Glutamatergic neuron (in vitro differentiated cells): ENCODE results near the gene COMMD4. TPM values are rescaled to one million over a fixed set of nuclear protein-coding genes. Genes with fewer than 3 reads are reported as not detected.

Experiments used
- DNase-seq: peaks from one replicate; pipeline ENCODE4 v3.0.0; 2022
- H3K27ac Mint-ChIP-seq: one replicate; pipeline ENCODE4 v1.8.0; 2020; ENCODE audit warnings: mild to moderate bottlenecking, mixed read lengths, inconsistent platforms; ENCODE audit not compliant: unreplicated experiment
- H3K27me3 Mint-ChIP-seq: one replicate; pipeline ENCODE4 v1.8.0; 2020; ENCODE audit warnings: mild to moderate bottlenecking, moderate library complexity, mixed read lengths, inconsistent platforms; ENCODE audit not compliant: unreplicated experiment
- H3K36me3 Mint-ChIP-seq: one replicate; pipeline ENCODE4 v1.8.0; 2020; ENCODE audit warnings: mild to moderate bottlenecking, mixed read lengths, inconsistent platforms; ENCODE audit not compliant: unreplicated experiment
- H3K4me1 Mint-ChIP-seq: one replicate; pipeline ENCODE4 v1.8.0; 2020; ENCODE audit warnings: mild to moderate bottlenecking, low read depth, mixed read lengths, inconsistent platforms; ENCODE audit not compliant: unreplicated experiment
- H3K4me3 Mint-ChIP-seq: one replicate; pipeline ENCODE4 v1.8.0; 2020; ENCODE audit warnings: mild to moderate bottlenecking, mixed read lengths, inconsistent platforms; ENCODE audit not compliant: unreplicated experiment
- H3K9me3 Mint-ChIP-seq: one replicate; pipeline ENCODE4 v1.8.0; 2020; ENCODE audit warnings: mild to moderate bottlenecking, moderate library complexity, mixed read lengths, inconsistent platforms; ENCODE audit not compliant: unreplicated experiment
- total RNA-seq: library from RNA; stranded (reverse); fragmentation: NEBNext Ultra II Directional; extraction: Animal tissue kit (Norgen Biotek cat#: 25700); gene quantifications from one replicate; pipeline ENCODE4 v1.2.1, GENCODE V29; 2021; ENCODE audit not compliant: unreplicated experiment
- TF ChIP-seq, protein P1 (sequence below): fragments of 200-600 bp; sonication (generic); IDR thresholded peaks from one replicate; pipeline ENCODE4 v1.5.0; 2021; ENCODE audit not compliant: partially characterized antibody, unreplicated experiment

Gene COMMD4
- total RNA-seq, 1 donor from 2014 or later: 66.2 TPM

DNA sequence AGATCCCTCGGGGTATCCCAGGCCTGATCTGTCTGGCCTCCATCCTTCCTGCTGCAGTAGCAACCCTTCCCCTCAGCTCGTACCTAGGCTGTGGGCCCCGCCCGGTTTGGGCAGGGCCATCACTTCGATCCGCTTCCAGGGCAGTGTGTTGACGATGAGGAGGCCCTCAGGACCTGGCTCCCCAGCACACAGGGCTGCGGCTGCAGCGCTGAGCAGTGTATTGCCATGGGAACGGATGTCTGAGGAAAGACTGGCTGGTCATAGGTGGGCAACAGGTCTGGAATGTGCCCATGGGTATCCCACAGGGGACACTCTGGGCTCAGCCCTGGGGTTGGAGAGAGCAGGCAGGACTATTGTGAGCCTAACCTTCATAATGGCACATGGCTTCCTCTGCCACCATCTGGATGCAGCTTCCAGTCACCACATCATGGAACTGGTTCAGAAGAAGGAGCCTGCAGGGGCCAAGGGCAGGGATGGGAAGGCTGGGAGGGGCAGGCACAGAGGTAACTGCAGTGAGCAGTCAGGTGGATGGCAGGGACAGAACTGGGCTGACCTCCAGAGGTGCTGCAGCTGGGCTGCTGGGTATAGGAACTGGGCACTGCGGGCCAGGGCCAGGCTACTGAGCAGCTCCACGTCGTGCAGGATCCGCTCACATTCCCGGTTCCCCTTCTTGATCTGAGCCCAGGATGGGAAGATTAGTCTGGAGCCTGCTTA, 23.8 kb downstream of the COMMD4 start:
- H3K36me3 Mint-ChIP-seq: no peaks in the 10 kb centered on the region
- no peak for DNase-seq
- H3K27me3 Mint-ChIP-seq: no peaks in the 10 kb centered on the region
- peaks cover 1% of the 10 kb centered on the region for H3K9me3 Mint-ChIP-seq
- no peaks in the 10 kb centered on the region for H3K4me1 Mint-ChIP-seq
- H3K4me3 Mint-ChIP-seq: no peak overlapping the region
- H3K27ac Mint-ChIP-seq: no peak overlapping the region
- TF ChIP-seq, protein P1, sequence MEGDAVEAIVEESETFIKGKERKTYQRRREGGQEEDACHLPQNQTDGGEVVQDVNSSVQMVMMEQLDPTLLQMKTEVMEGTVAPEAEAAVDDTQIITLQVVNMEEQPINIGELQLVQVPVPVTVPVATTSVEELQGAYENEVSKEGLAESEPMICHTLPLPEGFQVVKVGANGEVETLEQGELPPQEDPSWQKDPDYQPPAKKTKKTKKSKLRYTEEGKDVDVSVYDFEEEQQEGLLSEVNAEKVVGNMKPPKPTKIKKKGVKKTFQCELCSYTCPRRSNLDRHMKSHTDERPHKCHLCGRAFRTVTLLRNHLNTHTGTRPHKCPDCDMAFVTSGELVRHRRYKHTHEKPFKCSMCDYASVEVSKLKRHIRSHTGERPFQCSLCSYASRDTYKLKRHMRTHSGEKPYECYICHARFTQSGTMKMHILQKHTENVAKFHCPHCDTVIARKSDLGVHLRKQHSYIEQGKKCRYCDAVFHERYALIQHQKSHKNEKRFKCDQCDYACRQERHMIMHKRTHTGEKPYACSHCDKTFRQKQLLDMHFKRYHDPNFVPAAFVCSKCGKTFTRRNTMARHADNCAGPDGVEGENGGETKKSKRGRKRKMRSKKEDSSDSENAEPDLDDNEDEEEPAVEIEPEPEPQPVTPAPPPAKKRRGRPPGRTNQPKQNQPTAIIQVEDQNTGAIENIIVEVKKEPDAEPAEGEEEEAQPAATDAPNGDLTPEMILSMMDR: no peak

GRCh38 chr15:75360391-75360790, 24.5 kb downstream of the COMMD4 start:
- no peaks in the 10 kb centered on the region for H3K27me3 Mint-ChIP-seq
- no peak overlapping the region for H3K4me3 Mint-ChIP-seq
- no peak overlapping the region for H3K27ac Mint-ChIP-seq
- no peaks in the 10 kb centered on the region for H3K36me3 Mint-ChIP-seq
- TF ChIP-seq, protein P1: no peak
- no peak for DNase-seq
- H3K4me1 Mint-ChIP-seq: no peaks in the 10 kb centered on the region
- no peaks in the 10 kb centered on the region for H3K9me3 Mint-ChIP-seq

- H3K4me1 Mint-ChIP-seq: no peaks in the 10 kb centered on the region
- DNase-seq: no peak
- no peak overlapping the region for H3K27ac Mint-ChIP-seq
- TF ChIP-seq, protein P1: no peak
- H3K27me3 Mint-ChIP-seq: no peaks in the 10 kb centered on the region
- no peak overlapping the region for H3K4me3 Mint-ChIP-seq
- no peaks in the 10 kb centered on the region for H3K36me3 Mint-ChIP-seq
- no peaks in the 10 kb centered on the region for H3K9me3 Mint-ChIP-seq
Measured at GRCh38 chr15:75360856-75361255, 25.0 kb downstream of the COMMD4 start.

GRCh38 chr15:75361361-75361988, 25.6 kb downstream of the COMMD4 start:
- TF ChIP-seq, protein P1: no peak
- Mint-ChIP-seq H3K27ac (no peak overlapping the region), H3K4me3 (no peak overlapping the region), H3K27me3 (no peaks in the 10 kb centered on the region), H3K36me3 (no peaks in the 10 kb centered on the region), H3K4me1 (no peaks in the 10 kb centered on the region), H3K9me3 (no peaks in the 10 kb centered on the region)
- DNase-seq: no peak

DNA sequence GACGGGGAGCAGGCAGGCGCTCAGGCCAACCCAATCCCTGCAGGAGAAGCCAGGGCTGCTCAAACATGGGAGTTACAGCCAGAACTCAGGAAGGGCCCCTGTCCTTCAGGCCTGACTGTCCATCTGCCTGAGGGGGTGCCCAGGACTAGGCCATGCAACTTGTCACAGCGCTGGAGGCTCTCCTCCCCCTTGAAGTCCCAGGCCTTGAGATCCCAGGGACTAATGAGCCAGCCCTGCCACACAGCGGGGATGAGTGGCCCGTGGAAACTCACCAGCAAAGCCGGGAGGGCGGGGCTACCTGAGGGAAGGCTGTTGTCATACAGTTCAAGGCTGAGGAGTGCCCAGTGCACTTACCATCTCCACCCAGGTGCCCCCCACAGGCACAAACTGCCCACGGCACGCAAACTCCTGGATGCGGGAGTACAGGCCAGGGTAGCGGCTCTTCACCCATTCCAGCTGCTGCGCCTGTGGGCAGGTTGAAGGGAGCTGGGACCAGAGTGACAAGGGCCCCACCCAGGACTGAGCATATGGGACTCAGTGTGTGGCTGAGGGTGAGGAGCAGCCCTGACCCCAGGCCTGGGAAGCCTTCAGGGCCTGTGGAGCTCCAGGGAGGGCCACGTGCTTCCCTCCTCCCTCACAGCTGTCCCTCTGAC, 26.3 kb downstream of the COMMD4 start:
- Mint-ChIP-seq H3K9me3 (no peaks in the 10 kb centered on the region), H3K27ac (no peak overlapping the region), H3K4me3 (no peak overlapping the region), H3K4me1 (no peaks in the 10 kb centered on the region), H3K27me3 (no peaks in the 10 kb centered on the region), H3K36me3 (no peaks in the 10 kb centered on the region)
- DNase-seq: no peak
- TF ChIP-seq, protein P1: no peak
